HG03196 (cell line): ENCODE measurements around the gene BCDIN3D.
"Not testable (repeated sequence)": the region's sequence is repeated elsewhere in the genome, so short reads cannot be mapped to it uniquely, and the experiment has no call there.

ENCODE experiments used
- ATAC-seq: cut with Tn5 transposase; IDR thresholded peaks from one replicate; pipeline ENCODE4 v1.9.1; 2021; ENCODE audit not compliant: unreplicated experiment

Gene BCDIN3D

DNA sequence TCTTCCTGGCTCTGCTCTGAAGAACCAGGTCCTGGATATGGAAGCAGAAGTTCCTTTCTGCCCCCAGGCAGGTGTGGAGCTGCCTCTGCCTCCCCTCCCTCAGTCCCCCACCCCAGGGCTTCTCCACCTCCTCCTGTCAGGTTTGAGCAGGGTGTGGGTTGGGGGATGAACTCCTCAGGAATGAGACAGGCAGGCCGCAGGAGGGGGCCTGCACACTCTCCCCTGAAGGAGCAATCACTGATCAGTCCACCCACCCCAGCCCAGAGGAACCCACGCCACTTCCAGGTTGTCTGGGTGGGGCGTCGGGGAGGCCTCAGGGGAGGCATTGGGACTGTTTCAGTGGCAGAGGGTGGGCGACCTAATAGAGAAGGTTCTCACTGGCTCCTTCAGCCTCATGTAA is 34.2 kb upstream of the BCDIN3D start:
- ATAC-seq = no peak

DNA sequence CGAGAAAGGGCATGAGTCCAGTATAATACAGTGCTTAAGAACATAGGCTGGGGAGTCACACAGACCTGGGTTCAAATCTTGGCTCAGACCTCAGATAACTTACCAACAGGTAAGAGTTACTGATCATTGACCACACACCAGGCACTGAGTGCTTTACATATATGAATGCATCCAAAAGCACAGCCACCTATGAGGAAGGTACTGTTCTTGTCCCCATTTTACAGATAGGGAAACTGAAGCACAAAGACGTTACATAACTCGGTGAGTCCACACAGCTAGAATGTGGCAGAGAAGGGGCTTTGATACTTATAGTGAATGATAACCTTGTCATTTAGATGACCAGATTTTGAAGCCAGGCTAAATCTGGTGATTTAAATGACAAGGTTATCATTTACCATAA is 33.2 kb upstream of the BCDIN3D start:
- no peak for ATAC-seq

DNA sequence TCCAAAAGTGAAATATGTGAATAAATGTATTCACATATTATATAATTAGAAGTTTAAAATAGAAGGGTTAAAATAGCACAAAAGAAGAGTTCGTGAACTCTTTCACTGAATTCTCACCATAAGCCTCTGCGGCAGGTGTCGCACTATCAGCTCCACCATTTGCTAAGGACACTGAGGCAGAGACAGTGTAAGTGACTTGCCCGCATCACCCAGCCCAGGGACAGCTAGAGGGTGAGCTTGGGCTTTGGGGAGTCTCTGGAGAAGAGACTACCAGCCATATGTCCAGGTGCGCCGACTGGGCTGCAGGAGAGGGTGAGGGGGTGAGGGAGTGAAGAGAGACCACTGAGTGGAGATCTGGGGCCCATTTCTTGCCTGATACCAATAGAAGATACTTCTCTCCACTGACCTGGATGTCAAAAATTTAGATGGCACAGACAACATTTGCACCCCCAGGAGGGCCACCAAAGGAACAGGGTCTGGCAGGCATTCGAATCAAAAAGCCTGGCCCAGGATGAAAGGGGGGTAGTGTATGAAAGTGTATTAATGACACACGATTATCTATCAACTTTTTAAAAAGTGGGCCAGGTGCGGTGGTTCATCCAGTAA is 32.3 kb upstream of the BCDIN3D start:
- ATAC-seq = no peak

DNA sequence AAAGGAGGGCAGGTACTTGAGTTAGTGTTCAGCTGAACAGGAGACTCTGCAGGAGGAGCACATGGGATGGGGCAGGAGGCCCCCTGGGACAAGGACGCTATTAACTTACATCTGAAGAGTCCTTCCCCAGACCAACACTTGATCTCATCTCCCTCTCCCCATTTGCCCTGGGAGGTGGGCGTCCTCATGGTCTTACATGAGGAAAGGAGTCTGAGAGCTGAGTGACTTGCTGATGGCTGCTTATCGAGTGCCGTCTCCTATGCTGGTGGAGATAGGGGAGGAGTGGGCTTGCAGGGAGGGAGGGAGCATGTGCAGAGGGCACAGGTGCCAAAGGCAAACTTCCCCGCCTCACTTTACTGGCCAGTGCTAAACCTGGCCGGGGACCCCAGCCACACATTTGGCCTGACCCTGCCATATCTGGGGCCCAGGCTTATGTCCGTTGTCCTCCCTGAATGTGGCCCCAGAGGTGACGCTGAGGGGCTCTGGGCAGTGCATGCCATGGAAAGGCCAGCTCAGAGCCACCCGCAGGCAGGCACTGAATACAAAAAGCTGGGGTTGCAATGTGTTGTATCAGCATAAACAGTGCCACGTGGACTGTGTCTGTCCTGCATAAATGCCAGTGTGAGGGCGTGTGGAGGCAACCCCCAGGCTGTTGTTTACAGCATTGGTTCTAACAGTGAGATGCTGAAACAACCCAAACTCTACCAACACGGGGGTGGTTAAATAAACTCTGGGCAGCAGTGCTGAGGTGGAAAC is 31.4 kb upstream of the BCDIN3D start:
- ATAC-seq = no peak

DNA sequence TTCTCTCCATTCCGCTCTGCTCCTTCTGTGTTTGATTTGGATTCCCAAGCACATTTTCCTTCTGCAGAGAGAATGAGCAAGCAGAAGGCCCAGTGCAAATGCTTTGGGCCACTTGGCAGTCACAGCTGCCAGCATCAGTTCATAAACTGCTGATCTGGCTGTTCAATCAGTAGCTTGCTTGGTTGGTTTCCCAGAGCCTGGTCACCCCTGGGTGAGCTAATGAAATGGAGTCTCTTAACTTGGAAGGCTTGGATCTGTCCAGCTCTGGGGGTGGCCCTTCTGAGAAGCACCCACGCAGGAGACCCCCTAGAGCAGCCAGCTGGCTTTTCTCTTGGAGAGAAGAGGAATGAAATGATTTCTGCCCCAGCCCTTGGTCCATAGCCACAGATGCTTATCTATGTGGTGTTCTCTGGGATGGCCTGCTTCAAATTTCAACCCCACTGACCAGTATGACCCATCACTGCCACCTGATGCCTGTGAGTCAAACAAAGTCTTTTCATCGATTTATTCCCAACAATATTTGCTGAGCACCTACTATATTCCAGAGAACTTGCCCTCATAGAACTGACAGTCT is 30.5 kb upstream of the BCDIN3D start:
- ATAC-seq = no peak

DNA sequence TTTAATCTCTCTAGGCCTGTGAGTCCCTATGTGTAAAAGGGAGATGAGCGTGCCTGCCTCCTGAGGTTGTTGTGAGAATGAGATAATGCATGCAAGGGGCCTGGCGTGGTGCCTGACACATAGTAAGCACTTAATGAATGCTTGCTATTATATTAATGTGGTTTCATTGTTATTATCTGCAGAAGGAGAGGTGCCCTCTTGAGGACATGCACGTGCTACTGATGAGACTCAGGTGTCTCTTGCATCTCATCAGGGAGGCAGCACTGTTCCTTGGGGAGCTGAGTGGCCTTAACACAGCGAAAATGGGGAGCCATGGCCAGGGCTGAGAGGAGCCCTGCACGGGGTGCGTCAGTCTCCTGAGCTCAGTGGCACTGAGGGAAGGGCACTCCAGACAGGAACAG is 29.9 kb upstream of the BCDIN3D start:
- no peak for ATAC-seq

DNA sequence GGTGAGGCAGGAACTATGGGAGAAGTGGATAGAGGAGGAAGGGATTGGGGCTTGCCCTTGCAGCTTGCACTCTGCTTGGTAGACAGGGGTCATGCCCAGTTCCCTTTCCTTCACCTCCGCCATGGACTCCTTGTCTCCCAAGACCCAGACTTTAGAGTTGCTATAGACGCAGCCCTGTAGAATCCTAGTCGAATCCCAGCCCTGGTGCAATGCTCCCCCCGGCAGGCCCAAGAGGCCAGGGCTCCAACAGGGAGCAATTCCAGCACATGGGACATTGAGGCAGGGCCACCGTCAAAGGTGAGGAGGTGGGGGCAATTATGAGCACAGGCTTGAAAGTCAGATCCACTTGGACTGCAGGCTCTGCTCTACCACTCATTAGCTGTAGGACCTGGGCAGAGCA is 29.5 kb upstream of the BCDIN3D start:
- ATAC-seq = no peak

DNA sequence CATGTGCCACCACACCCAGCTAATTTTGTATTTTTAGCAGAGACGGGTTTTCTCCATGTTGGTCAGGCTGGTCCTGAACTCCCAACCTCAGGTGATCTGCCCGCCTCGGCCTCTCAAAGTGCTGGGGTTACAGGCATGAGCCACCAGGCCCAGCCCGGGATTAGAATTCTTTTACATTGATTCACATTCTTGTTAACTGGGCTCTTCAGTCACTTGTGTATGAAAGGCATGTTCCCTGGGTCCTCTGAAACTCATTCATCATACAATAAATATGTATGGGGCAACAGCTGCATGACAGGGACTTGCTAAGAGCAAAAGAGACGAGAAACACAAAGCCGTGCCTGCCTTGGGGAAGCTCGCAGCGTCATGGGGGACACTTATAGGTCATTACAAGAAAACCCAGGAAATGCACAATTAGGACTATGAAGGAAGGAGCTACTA is 28.9 kb upstream of the BCDIN3D start:
- not testable (repeated sequence) for ATAC-seq

DNA sequence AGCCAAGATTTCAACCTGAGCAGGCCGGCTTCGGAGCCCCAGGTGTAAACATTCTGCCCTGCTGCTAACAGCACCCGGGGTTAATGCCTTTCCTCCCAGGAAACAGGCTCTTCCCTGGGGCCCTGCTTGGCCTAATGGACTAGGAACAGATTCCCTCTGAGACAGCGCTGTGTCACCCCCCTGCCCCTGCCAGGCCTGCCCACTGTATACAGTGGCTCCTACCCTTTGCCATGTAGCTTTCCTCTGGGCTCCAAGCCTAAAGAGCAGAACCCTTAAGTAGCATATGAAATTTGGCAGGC is 28.3 kb upstream of the BCDIN3D start:
- no peak for ATAC-seq

DNA sequence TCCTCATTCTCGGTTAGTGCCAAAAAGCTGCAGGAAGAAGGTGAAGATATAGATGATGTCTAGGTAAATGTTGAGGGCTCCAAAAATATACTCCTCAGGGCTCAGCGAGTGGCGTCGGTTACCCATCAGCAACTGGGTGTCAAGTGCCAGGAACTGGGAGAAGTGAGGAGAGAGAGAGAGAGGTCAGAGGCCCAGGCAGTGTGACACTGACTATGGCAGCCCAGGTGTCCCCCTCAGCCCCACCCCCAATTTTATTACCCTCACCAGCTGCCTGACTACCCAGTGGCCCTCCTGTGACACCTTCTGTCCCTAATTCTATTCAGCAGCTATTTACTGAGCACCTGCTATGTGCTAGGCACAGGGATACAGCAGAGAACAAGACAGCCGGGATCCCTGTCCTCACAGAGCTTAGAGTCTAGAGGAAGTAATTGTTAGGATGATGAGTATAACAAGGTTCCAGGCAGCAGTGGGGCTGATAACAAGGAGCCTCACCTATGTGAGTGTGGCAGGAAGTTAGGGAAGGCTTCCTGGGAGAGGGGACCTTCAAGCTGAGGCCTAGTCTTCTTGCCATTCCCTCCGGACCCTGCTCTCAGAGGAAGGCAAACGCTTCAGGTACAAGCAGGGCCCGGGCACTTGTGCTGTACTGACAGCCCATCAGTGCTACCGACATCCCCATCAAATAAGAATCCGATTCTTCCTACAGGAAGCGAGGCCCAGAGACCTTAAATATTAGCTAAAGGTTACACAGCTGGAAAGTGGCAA is 27.8 kb upstream of the BCDIN3D start:
- no peak for ATAC-seq

DNA sequence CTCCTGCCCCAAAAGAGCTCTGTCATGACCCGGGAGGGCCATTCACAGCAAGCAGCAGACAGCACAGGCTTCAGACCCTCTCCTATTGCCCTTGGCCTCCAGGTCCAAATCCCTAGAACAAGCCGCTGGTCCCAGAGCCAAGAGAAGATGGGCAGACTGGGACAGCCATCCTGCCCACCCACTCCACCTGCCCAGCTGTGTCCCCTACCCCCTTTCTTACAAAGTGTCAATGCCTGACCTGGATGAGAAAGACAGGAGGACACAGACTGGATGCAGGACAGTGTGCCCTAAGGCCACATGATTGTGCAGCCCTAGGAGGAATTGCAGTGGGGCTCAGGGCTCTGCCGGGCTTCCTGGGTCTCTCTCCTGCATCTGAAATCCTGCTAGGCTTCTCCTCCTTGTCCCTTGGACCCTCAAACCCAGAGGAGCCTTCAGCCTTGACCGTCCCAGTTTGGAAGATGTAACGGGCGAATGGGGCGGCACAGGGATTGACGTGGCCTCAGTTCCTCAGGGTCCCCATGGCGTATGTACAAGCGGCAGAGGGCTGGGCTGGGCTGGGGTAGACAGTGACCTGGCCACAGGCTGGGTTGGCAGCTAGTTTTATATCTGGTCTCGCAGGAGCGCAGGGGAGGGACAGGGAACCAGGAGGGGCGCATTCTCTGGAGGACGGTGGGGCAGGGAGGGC is 27.1 kb upstream of the BCDIN3D start:
- no peak for ATAC-seq

DNA sequence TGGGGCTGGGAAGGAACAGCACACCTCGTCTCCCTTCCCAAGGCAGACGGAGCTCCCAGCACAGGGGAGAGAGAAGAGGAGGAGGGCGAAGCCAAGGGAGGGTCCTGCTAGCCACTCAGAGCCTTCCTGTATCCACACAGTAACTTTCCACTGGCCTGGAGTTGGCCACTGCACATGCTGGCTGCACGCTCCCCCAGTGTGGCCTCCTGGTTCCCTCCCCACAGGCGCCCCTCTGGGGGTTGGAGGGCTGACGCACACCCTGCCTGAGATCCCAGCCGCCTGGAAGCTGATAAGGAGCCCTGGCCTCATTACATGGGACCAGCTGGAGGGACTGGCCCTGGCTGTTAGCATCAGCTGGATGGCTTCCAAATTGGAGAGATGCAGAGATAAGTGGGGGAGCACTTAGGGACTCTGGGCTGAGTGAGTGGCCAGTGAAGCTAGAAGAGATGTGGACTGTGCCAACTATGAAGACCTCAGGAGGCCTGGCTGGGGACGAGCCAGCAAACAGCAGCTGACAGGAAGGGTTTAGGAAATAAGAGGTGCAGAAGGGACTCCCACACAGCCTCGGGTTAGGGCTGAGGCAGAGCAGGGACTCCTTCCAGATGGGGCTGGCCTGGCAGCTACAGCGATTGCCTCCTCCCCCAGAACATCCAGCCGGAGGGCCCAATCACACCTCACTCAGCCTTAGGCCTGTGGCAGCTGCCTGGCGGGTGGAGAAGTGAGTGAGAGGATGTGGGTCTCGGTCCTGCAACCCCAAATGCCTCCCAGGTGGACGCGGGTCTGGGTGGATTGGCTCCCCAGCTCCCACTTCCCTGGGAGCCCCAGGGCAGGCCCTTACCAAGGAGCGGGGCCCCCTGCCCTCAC is 26.3 kb upstream of the BCDIN3D start:
- ATAC-seq = no peak

DNA sequence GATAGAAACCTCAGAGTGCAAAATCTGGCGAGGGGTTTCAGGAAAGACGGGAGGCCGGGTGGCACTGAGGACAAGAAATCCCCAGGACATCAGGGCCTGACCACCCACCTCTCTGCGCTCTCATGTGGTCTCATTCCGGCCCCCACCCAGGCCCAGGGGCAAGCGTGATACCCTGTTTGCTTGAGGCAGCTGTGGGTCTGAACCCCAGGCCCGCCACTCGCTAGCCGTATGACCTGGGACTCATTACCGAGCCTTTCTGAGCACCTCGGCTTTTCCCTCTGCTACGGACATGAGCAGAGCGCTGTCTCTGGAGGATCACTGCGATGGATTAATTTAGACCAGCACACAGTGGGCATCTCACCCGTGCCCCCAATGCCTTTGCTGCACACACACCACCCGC is 25.5 kb upstream of the BCDIN3D start:
- no peak for ATAC-seq

DNA sequence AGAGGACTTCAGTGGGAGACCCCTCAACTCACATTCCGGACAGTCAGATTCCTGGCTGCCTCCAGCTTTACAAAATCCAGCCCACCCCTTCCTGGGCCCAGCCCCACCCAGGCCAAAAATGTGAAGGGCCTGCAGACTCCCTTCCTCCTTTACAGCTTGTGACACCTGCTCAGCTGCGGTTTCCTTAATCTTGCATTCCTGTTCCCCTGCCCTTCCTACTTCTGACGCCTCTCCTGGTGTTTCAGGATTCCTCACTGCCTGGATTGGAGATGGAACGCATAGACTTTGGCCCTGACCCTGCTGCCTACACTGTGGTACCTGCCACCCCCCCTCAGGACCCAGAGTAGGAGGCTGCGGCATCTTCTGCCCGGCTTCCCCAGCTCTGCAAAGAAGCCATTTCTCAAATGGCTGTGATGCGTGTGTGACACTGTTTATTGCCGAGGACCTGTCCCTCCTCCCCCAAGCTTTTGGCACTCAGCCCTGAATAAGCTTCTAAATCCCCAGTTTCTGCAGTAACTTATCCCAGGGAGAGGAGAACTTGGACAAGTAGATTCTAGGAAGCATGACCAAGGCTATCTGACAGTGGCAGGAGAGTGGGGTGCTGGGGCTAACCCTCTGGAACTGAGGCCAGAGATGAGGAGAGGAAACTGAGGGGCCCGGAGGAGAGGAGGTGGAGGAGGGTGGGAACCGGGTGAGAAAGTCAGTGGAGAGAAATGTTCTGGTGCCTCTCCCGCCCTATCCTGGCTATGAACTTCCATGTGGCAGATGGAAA is 24.9 kb upstream of the BCDIN3D start:
- no peak for ATAC-seq

DNA sequence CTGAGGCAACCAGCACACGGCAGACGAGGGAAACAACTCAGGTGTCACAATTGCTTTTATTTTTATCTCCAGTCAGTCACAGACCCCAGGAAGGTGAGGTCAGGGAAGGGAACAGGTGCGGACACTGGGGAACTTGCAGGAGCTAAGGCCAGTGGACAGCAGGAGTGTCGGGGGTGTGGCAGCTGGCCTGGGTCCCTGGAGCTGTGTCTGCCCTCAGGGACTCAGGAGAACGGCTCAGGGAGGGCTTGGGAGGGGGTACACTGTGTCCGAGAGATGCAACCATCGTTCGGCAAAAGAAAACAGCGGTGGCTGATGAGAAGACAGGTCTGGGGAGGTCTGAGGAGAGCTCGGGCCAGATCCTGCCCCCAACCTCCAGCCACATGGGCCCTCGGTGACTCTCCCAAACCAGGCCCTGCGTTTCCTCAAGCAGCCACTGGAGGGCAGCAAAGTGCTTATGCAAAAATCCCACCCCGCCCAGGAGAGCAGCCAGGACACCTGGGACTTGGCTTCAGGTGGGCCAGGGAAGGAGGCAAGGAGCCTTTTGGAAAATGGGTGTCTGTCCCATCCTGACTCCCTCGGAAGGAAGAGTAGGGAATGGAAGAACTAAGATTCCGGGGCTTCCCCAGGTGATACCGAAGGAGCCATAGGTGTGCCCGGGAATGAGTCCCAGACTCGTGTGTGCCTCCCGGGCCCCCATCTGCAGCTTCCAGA is 24.1 kb upstream of the BCDIN3D start:
- no peak for ATAC-seq

DNA sequence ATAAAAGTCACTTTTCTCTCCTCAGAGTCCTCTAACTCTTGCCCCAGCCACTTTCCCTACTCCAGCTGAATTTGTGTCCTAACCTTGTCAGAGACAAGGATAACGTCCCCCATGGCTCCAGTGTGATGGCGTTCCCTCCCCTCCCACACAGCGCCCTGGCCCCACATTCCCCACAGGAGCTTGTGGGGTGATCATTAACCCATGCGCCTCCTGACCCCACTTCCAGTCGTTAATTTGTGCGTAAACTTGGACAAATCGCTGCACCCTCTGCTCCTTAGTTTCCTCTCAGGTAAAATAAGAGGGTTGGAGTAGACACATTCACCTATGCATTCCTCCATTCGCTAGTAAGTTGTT is 22.9 kb upstream of the BCDIN3D start:
- ATAC-seq = no peak

DNA sequence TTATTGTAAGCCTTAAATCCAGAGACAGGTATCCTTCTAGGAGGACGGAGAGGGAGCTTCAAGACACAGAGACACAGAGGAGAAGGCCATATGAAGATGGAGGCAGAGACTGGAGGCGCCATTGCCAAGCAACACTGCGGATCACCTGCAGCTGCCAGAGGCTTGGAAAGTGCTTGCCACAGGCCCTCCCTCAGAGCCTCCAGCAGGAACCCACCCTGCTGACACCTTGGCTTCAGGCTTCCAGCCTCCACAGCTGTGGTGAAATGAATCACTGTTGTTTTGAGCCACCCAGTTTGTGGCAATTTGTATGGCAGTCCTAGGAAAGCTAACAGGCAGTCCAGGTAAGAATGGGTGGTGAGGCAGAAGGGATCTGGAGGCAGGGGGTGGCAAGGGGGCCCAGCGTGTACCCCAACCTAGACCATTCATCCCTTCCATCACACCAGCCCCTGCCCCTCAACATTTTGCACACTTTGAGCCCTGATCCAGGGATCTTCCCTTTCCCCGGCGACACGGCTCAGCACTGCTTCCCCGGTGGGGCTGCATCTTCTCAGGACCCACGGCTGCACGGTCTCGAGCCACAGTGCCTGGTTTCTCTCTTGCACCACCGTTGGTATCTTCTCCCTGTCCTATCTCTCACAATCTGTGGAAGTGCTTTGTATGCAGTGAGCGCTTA is 22.3 kb upstream of the BCDIN3D start:
- no peak for ATAC-seq

DNA sequence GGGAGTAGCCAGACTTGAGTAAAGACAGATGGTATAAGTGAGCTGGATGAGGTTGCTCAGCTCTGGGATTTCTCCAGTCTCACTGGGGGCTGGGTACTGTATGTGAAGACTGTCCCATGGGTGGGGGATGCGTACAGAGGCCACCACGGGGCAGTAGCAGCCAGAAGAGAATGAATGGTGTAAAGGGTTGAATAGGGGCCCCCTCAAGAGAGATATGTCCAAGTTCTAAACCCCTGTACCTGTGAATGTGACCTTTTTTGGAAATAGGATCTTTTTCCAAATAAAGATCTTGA is 21.8 kb upstream of the BCDIN3D start:
- ATAC-seq = no peak
